Neural cell (in vitro differentiated cells): ENCODE results near the gene RPL31. TPM values are rescaled to one million over a fixed set of nuclear protein-coding genes. Genes with fewer than 3 reads are reported as not detected.

Experiments
- H2AFZ ChIP-seq: fragments of 200-600, 300-800 bp; sonication (generic), shearing (Covaris generic); 2 replicates; pipeline ENCODE4 v1.6.0; 2014; ENCODE audit warnings: low read depth, mild to moderate bottlenecking, antibody characterized with exemption, low read length, moderate library complexity
- H3F3A ChIP-seq: fragments of 200-600 bp; shearing (Covaris generic); 2 replicates; pipeline ENCODE4 v1.6.1; 2016; ENCODE audit warnings: mild to moderate bottlenecking, moderate library complexity, mixed read lengths, antibody characterized with exemption, low read length; ENCODE audit not compliant: insufficient read depth, poor library complexity, severe bottlenecking
- H3K27ac ChIP-seq: fragments of 200-600, 300-800 bp; sonication (generic), shearing (Covaris generic); 2 replicates; pipeline ENCODE4 v1.5.1; 2014; ENCODE audit warnings: mild to moderate bottlenecking, low read length, moderate library complexity
- H3K27me3 ChIP-seq: fragments of 300-800, 200-600 bp; sonication (generic), shearing (Covaris generic); 2 replicates; pipeline ENCODE4 v1.6.0; 2014; ENCODE audit warnings: mild to moderate bottlenecking, low read depth, low read length, moderate library complexity; ENCODE audit not compliant: insufficient read depth
- H3K36me3 ChIP-seq: fragments of 300-800, 200-600 bp; sonication (generic), shearing (Covaris generic); 2 replicates; pipeline ENCODE4 v1.5.1; 2014; ENCODE audit warnings: mild to moderate bottlenecking, antibody characterized with exemption, low read length, moderate library complexity; ENCODE audit not compliant: insufficient read depth
- H3K4me2 ChIP-seq: fragments of 300-800, 200-600 bp; sonication (generic), shearing (Covaris generic); 2 replicates; pipeline ENCODE4 v1.6.0; 2014; ENCODE audit warnings: mild to moderate bottlenecking, low read length
- H3K4me3 ChIP-seq: fragments of 300-800, 200-600 bp; sonication (generic), shearing (Covaris generic); 2 replicates; pipeline ENCODE4 v1.5.1; 2014; ENCODE audit warnings: mild to moderate bottlenecking, low read length, moderate library complexity
- H3K79me2 ChIP-seq: fragments of 200-600 bp; shearing (Covaris generic); replicated peaks from 2 replicates; pipeline ENCODE4 v1.6.0; 2014; ENCODE audit warnings: mild to moderate bottlenecking, low read length, moderate library complexity; ENCODE audit not compliant: insufficient read depth
- H3K9ac ChIP-seq: fragments of 300-800, 200-600 bp; sonication (generic), shearing (Covaris generic); 2 replicates; pipeline ENCODE4 v1.6.1; 2016; ENCODE audit warnings: mild to moderate bottlenecking, low read length, mixed read lengths
- H3K9me2 ChIP-seq: fragments of 200-600 bp; shearing (Covaris generic); 2 replicates; pipeline ENCODE4 v1.6.1; 2016; ENCODE audit warnings: mild to moderate bottlenecking, low read length, mixed read lengths; ENCODE audit not compliant: insufficient read depth
- H3K9me3 ChIP-seq: fragments of 200-600, 300-800 bp; sonication (generic), shearing (Covaris generic); 2 replicates; pipeline ENCODE4 v1.6.1; 2016; ENCODE audit warnings: mild to moderate bottlenecking, mixed run types, low read length, moderate library complexity, mixed read lengths
- H4K20me1 ChIP-seq: fragments of 200-600 bp; shearing (Covaris generic); 2 replicates; pipeline ENCODE4 v1.6.1; 2016; ENCODE audit warnings: mild to moderate bottlenecking, mixed run types; ENCODE audit not compliant: insufficient read depth
- CTCF ChIP-seq: fragments of 450-650 bp; IDR thresholded peaks from 2 replicates; pipeline ENCODE4 v1.5.1; 2014; ENCODE audit warnings: antibody characterized with exemption, mild to moderate bottlenecking, moderate library complexity; ENCODE audit not compliant: poor library complexity, severe bottlenecking
- EP300 ChIP-seq: fragments of 450-650 bp; conservative IDR thresholded peaks from 2 replicates; pipeline ENCODE4 v1.6.1; 2014; ENCODE audit warnings: antibody characterized with exemption, mild to moderate bottlenecking, moderate library complexity; ENCODE audit not compliant: poor library complexity, severe bottlenecking
- EZH2 ChIP-seq: fragments of 200-600, 300-800 bp; shearing (Covaris generic), sonication (generic); IDR thresholded peaks from 2 replicates; pipeline ENCODE4 v1.6.1; 2014; ENCODE audit warnings: antibody characterized with exemption, low read length, borderline replicate concordance, mild to moderate bottlenecking; ENCODE audit not compliant: insufficient read depth, poor library complexity, severe bottlenecking
- MXI1 ChIP-seq: fragments of 450-650 bp; conservative IDR thresholded peaks from 2 replicates; pipeline ENCODE4 v1.6.1; 2014; ENCODE audit warnings: antibody characterized with exemption, mild to moderate bottlenecking; ENCODE audit not compliant: poor library complexity, severe bottlenecking
- POLR2AphosphoS5 ChIP-seq: IDR thresholded peaks from 2 replicates; pipeline ENCODE4 v1.6.1; 2012
- RAD21 ChIP-seq: fragments of 450-650 bp; conservative IDR thresholded peaks from 2 replicates; pipeline ENCODE4 v1.6.1; 2014; ENCODE audit warnings: antibody characterized with exemption, mild to moderate bottlenecking, moderate library complexity
- REST ChIP-seq: IDR thresholded peaks from 2 replicates; pipeline ENCODE4 v1.6.1; 2012; ENCODE audit warnings: borderline replicate concordance
- SMC3 ChIP-seq: fragments of 450-650 bp; conservative IDR thresholded peaks from 2 replicates; pipeline ENCODE4 v1.6.1; 2014; ENCODE audit warnings: antibody characterized with exemption, mild to moderate bottlenecking, moderate library complexity; ENCODE audit not compliant: poor library complexity
- TAF1 ChIP-seq: IDR thresholded peaks from 2 replicates; pipeline ENCODE4 v1.6.1; 2012; ENCODE audit warnings: low read depth
- polyA plus RNA-seq: library from polyadenylated mRNA; depleted of rRNA; stranded (reverse); fragments of >200 nt; gene quantifications from 2 replicates; pipeline ENCODE4 v1.2.3, GENCODE V29; 2014

Gene RPL31
- polyA plus RNA-seq, 1 donor from 2014 or later = 1,555 TPM

GRCh38 chr2:100956081-100956480, 46.0 kb upstream of the RPL31 start (continued):
- TF ChIP-seq CTCF = no peak

- no peak overlapping the region for H3K9ac ChIP-seq
These were observed 44.0 kb upstream of the RPL31 start for GRCh38 chr2:100957996-100958653.

More at GRCh38 chr2:100957996-100958653, 44.0 kb upstream of the RPL31 start:
- no peaks in the 10 kb centered on the region for H3K9me3 ChIP-seq
- H3K27me3 ChIP-seq = no peaks in the 10 kb centered on the region
- TF ChIP-seq EP300 = no peak
- TF ChIP-seq MXI1 = no peak
- no peak for TF ChIP-seq TAF1
- TF ChIP-seq SMC3 = no peak
- TF ChIP-seq REST = no peak
- no peak for TF ChIP-seq RAD21
- TF ChIP-seq EZH2 = no peak
- TF ChIP-seq POLR2AphosphoS5 = no peak
- TF ChIP-seq CTCF = no peak
- H3K79me2 ChIP-seq = no peaks in the 10 kb centered on the region
- no peaks in the 10 kb centered on the region for H3K36me3 ChIP-seq
- H3F3A ChIP-seq = no peaks in the 10 kb centered on the region
- H3K27ac ChIP-seq = no peak overlapping the region
- H3K4me3 ChIP-seq = no peak overlapping the region
- no peaks in the 10 kb centered on the region for H4K20me1 ChIP-seq
- H3K4me2 ChIP-seq = no peak overlapping the region
- H2AFZ ChIP-seq = no peak overlapping the region
- H3K9me2 ChIP-seq = no peaks in the 10 kb centered on the region
